Adrenal gland (tissue), 12 donors: ENCODE results near the gene RSPH6A. TPM values are rescaled to one million over a fixed set of nuclear protein-coding genes. Genes with fewer than 3 reads are reported as not detected.

Experiments used
- DNase-seq, 7 donors: peaks; one replicate each; pipeline ENCODE4 v3.0.0-alpha.2; 2019 to 2020
- H3K27ac ChIP-seq, 5 donors: fragments of 200-600 bp; sonication (generic) in 4 of 5; 1 replicate in 3 of 5; 2 replicates in 2 of 5; pipeline versions ENCODE4 v1.5.1 to v1.8.0; 2016 to 2020; ENCODE audit warnings: mild to moderate bottlenecking in 1 of 5
- H3K27me3 ChIP-seq: fragments of 200-600 bp; 2 replicates; pipeline ENCODE4 v1.8.0; 2021
- H3K36me3 ChIP-seq, 2 donors: fragments of 200-600 bp; replicated peaks in 1 of 2; 1 replicate in 1 of 2; 2 replicates in 1 of 2; pipeline versions ENCODE4 v1.5.1 to v1.8.0; 2018 to 2022
- H3K4me1 ChIP-seq, 2 donors: fragments of 200-600 bp; replicated peaks in 1 of 2; 1 replicate in 1 of 2; 2 replicates in 1 of 2; pipeline versions ENCODE4 v1.5.1 to v1.8.0; 2018 to 2021
- H3K4me3 ChIP-seq, 4 donors: fragments of 200-600 bp; sonication (generic) in 3 of 4; one replicate each; pipeline ENCODE4 v1.5.1; 2016 to 2018
- H3K9me3 ChIP-seq, 3 donors: fragments of 200-600 bp; sonication (generic) in 1 of 3; replicated peaks in 1 of 3; 1 replicate in 2 of 3; 2 replicates in 1 of 3; pipeline versions ENCODE4 v1.5.1 to v1.8.0; 2016 to 2021
- CTCF ChIP-seq, 6 experiments: fragments of 450-650 bp in 4 of 6; fragments of 200-600 bp in 2 of 6; sonication (generic) in 1 of 6; IDR thresholded peaks; 1 replicate in 5 of 6; 2 replicates in 1 of 6; pipeline versions ENCODE4 v1.5.1 to v1.8.0; 2016 to 2021; ENCODE audit warnings: antibody characterized with exemption in 6 of 6, mild to moderate bottlenecking in 2 of 6, moderate library complexity in 1 of 6
- POLR2A ChIP-seq, 2 donors: fragments of 450-650 bp; IDR thresholded peaks; one replicate each; pipeline ENCODE4 v1.6.1; 2017; ENCODE audit warnings: antibody characterized with exemption in 2 of 2, mild to moderate bottlenecking in 2 of 2, moderate library complexity in 1 of 2
- WGBS, 4 donors: extraction: QIAGEN DNeasy Blood & Tissue Kit in 2 of 4; methylation state at CpG; one replicate each; pipeline versions ENCODE4 v1.1.5 to v1.1.7; 2013 to 2017; 5-methylcytosine and 5-hydroxymethylcytosine counted together
- intact Hi-C, 2 donors: fragments of 100-400 bp; cut with DNase I; formaldehyde crosslinking; loops; one replicate each; pipeline versions ENCODE4 v1.14.1 to v1.15.0; 2022 to 2023
- polyA plus RNA-seq, 3 donors: library from polyadenylated mRNA; stranded (reverse); fragments of 200-250 nt in 2 of 3; fragments of 350-450 nt in 1 of 3; fragmentation: Illumina TruSeq in 1 of 3; extraction: RNeasy Lipid Tissue Mini Kit (QIAGEN cat#74804) in 1 of 3; gene quantifications; one replicate each; pipeline ENCODE4 v1.2.3, GENCODE V29; 2013 to 2014
- total RNA-seq, 9 donors: library from RNA; depleted of rRNA in 4 of 9; stranded (reverse); fragments of >200 nt in 4 of 9; fragments of 120-200 nt in 1 of 9; fragmentation: NEBNext Ultra II Directional in 1 of 9; extraction: Animal tissue kit (Norgen Biotek cat#: 25700) in 1 of 9; gene quantifications; one replicate each; pipeline versions ENCODE4 v1.1.0 to v1.2.4, GENCODE V29; 2013 to 2023
- donor health status: healthy with polysubstance abuse.
- donor health status: Bipolar disorder and iron deficiency.
- donor health status: DM: yes; HTN: yes; CAD: no.
- donor health status: DM: no; HTN: no; CAD: no.
- donor health status: DM: no; HTN: no; CAD: no.
- donor health status: DM: yes; HTN: yes; CAD: no.

The RSPH6A gene
- total and polyA plus RNA-seq, 12 donors: 0.06 to 0.24 (median 0.16) TPM; not detected in 8

DNA sequence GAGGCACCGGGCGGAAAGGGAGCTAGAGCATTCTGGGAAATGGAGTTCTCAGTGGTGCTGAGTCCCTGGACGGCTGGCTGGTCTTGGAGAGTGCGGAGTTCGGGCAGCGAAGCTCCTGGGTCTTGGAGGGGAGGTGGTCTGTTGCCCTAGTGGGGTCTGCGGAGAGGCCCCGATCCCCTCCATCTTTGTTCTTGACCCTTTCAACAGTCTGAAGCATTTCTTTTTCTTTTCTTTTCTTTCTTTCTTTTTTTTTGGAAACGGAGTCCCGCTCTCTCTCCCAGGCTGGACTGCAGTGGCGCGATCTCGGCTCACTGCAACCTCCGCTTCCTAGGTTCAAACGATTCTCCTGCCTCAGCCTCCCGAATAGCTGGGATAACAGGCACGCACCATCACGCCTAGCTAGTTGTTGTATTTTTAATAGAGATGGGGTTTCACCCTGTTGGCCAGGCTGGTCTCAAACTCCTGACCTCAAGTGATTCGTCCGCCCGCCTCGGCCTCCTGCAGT is 48.3 kb upstream of the RSPH6A start:
- intact Hi-C loops: no loop called here
- no peak for TF ChIP-seq POLR2A (IDR thresholded peaks at IDR 0.05)
- no peak for TF ChIP-seq CTCF (IDR thresholded peaks at IDR 0.05)
- Histone ChIP-seq H3K9me3 (no peaks in the 10 kb centered on the region), H3K36me3 (peaks cover 0 to 12% of the 10 kb centered on the region in 2 donors), H3K4me1 (peaks cover 7 to 27% of the 10 kb centered on the region in 2 donors), H3K27ac (no peak overlapping the region), H3K27me3 (peaks cover 11% of the 10 kb centered on the region), H3K4me3 (peak overlapping the region in 1 of 4 donors; percentile 72)
- no peak for DNase-seq
- 1 to 5% (median 4%) methylated on average over 10 to 22 of the region's 22 CpGs for WGBS, 4 donors

GRCh38 chr19:45862564-45863334 is 47.6 kb upstream of the RSPH6A start, which contains the start of gene SYMPK:
Gene SYMPK, minus strand, starts transcription at chr19:45863147. Its CDS starts 8,652 bp downstream, at chr19:45854495.
- DNase-seq: peak; percentile 98 to 99 (median 99)
- peak within 1 kb of the TSS; percentile 50 to 81 (median 61) for H3K4me3 ChIP-seq
- peaks cover 0 to 12% of the 10 kb centered on the region in 2 donors for H3K36me3 ChIP-seq
- WGBS, 4 donors: 0 to 1% (median 0%) methylated on average over 42 to 65 of the region's 65 CpGs
- peaks cover 7 to 27% of the 10 kb centered on the region in 2 donors for H3K4me1 ChIP-seq
- H3K27me3 ChIP-seq: peaks cover 11% of the 10 kb centered on the region
- no peaks in the 10 kb centered on the region for H3K9me3 ChIP-seq
- peak within 1 kb of the TSS; percentile 37 to 96 (median 84) for H3K27ac ChIP-seq
- no peak for TF ChIP-seq CTCF (IDR thresholded peaks at IDR 0.05)
- peak; percentile 48 to 52 for TF ChIP-seq POLR2A (IDR thresholded peaks at IDR 0.05)
- intact Hi-C loops: no loop called here

GRCh38 chr19:45862271-45862563 is 47.1 kb upstream of the RSPH6A start:
- H3K4me1 ChIP-seq: peaks cover 7 to 27% of the 10 kb centered on the region in 2 donors
- peaks cover 11% of the 10 kb centered on the region for H3K27me3 ChIP-seq
- TF ChIP-seq POLR2A (IDR thresholded peaks at IDR 0.05): no peak
- TF ChIP-seq CTCF (IDR thresholded peaks at IDR 0.05): no peak
- H3K36me3 ChIP-seq: peaks cover 0 to 12% of the 10 kb centered on the region in 2 donors
- no peak for DNase-seq
- H3K27ac ChIP-seq: peak overlapping the region; percentile 37 to 96 (median 84)
- WGBS, 4 donors: 0 to 1% (median 0%) methylated on average over 11 of the region's 11 CpGs
- no peaks in the 10 kb centered on the region for H3K9me3 ChIP-seq
- peak overlapping the region in 3 of 4 donors; percentile 50 to 81 (median 72) for H3K4me3 ChIP-seq
- intact Hi-C loops: no loop called here

GRCh38 chr19:45860359-45861259 is 45.5 kb upstream of the RSPH6A start:
- Histone ChIP-seq H3K9me3 (no peaks in the 10 kb centered on the region), H3K4me3 (no peak overlapping the region), H3K27me3 (peaks cover 11% of the 10 kb centered on the region), H3K27ac (no peak overlapping the region), H3K36me3 (peaks cover 0 to 12% of the 10 kb centered on the region in 2 donors), H3K4me1 (peaks cover 7 to 27% of the 10 kb centered on the region in 2 donors)
- 82 to 91% (median 88%) methylated on average over 15 of the region's 15 CpGs for WGBS, 4 donors
- no peak for DNase-seq
- TF ChIP-seq POLR2A (IDR thresholded peaks at IDR 0.05) (no peak), CTCF (IDR thresholded peaks at IDR 0.05) (no peak)
- intact Hi-C loops: no loop called here
